ENCODE data around the gene ENTPD2. TPM values are rescaled to one million over a fixed set of nuclear protein-coding genes. Genes with fewer than 3 reads are reported as not detected.

Gene ENTPD2
- total RNA-seq, 1 experiment from 2014 or later: 32.5 TPM

DNA sequence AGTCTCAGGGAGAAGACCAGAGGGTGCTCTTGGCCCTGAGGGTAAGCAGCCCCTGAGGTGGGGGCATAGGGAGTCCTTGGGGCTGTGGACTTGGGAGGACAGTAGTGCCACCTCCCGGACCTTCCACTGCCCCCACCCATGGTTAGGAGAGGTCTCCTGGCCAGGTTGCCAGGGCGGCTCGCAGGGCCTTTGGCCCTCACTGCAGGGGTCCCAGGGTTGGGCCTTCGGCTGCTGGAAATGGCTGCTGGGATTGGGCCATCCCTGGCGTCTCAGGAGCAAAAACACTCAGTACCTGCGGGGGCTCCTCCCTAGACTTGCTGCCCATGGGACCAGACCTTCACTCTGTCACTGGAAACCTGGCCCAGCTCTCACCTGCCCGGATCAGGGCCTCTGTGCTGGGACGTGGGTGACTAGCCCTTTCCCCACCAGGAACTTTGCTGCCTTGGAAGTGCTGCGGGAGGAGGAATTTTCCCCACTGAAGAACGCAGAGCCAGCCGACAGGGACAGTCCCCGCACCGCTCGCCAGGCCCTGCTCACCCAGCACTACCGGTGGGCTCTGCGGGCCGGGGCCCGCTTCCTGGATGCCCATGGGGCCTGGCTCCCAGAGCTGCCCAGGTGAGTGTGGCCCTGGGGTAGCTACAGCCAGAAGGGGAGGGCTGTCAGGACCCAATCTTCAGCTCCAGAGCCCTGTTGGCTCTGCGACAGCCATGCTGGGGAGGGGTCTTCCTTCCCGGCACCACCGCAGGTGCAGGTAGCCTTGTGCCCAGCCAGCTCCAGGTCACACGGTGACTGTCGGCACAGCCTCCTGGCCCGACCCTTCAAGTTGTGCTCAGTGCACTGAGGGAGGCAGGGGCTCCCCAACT, 26.6 kb upstream of the ENTPD2 start:
- Histone ChIP-seq H4K20me1 (ENCODE audit: insufficient read depth) (no peaks in the 10 kb centered on the region), H3K9me3 (ENCODE audit: control insufficient read depth in 1 of 2, insufficient read depth in 1 of 2, low read depth in 1 of 2, low read length in 2 of 2) (no peaks in the 10 kb centered on the region), H3K4me2 (ENCODE audit: low read length) (no peak overlapping the region), H3K27ac (ENCODE audit: low read depth, low read length) (no peak overlapping the region), H3K79me2 (ENCODE audit: insufficient read depth, low read length) (peaks cover 5% of the 10 kb centered on the region; the same call in 1 of the 2 replicates), H3K9ac (ENCODE audit: low read length) (no peak overlapping the region), H3K9me2 (ENCODE audit: insufficient read depth) (no peaks in the 10 kb centered on the region), H3K36me3 (ENCODE audit: control insufficient read depth in 1 of 2, insufficient read depth in 2 of 2, low read length in 2 of 2) (peaks cover 0 to 8% of the 10 kb centered on the region in 2 experiments; a peak in 1 of 4 replicates), H3K4me3 (replicated peaks in 1 of 2; ENCODE audit: low read depth in 1 of 2, low read length in 2 of 2) (no peak overlapping the region), H2AFZ (ENCODE audit: low read depth, low read length, poor library complexity, severe bottlenecking) (no peak overlapping the region), H3K4me1 (ENCODE audit: control insufficient read depth in 1 of 2, insufficient read depth in 2 of 2, low read length in 2 of 2) (peaks cover 38 to 60% of the 10 kb centered on the region in 2 experiments), H3K27me3 (ENCODE audit: insufficient read depth, low read length) (no peaks in the 10 kb centered on the region)
- ChIA-PET POLR2A (no interaction called here), CTCF (interaction anchor here (1.1 kb wide), 1 partner anchor 12 kb away, joined by 6 read pairs; no protein-coding TSS in a partner anchor), RAD21 (ENCODE audit: low non-redundant PET in 1 of 2, low total read pairs in 2 of 2, uncharacterized antibody in 2 of 2, unreplicated experiment in 2 of 2) (no interaction called here)
- no TSS peak for BruUV-seq (replicated peaks)
- TF ChIP-seq, protein P1, sequence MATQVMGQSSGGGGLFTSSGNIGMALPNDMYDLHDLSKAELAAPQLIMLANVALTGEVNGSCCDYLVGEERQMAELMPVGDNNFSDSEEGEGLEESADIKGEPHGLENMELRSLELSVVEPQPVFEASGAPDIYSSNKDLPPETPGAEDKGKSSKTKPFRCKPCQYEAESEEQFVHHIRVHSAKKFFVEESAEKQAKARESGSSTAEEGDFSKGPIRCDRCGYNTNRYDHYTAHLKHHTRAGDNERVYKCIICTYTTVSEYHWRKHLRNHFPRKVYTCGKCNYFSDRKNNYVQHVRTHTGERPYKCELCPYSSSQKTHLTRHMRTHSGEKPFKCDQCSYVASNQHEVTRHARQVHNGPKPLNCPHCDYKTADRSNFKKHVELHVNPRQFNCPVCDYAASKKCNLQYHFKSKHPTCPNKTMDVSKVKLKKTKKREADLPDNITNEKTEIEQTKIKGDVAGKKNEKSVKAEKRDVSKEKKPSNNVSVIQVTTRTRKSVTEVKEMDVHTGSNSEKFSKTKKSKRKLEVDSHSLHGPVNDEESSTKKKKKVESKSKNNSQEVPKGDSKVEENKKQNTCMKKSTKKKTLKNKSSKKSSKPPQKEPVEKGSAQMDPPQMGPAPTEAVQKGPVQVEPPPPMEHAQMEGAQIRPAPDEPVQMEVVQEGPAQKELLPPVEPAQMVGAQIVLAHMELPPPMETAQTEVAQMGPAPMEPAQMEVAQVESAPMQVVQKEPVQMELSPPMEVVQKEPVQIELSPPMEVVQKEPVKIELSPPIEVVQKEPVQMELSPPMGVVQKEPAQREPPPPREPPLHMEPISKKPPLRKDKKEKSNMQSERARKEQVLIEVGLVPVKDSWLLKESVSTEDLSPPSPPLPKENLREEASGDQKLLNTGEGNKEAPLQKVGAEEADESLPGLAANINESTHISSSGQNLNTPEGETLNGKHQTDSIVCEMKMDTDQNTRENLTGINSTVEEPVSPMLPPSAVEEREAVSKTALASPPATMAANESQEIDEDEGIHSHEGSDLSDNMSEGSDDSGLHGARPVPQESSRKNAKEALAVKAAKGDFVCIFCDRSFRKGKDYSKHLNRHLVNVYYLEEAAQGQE (IDR thresholded peaks at IDR 0.05; ENCODE audit: low read depth): no peak
- no peak for TF ChIP-seq SRF (IDR thresholded peaks at IDR 0.05; ENCODE audit: low read depth)
- no peak for TF ChIP-seq EGR1 (IDR thresholded peaks at IDR 0.05; ENCODE audit: low read depth)
- no peak for TF ChIP-seq ELF1 (IDR thresholded peaks at IDR 0.05; ENCODE audit: borderline replicate concordance, low read depth)
- no peak for TF ChIP-seq POLR2AphosphoS5 (IDR thresholded peaks at IDR 0.05; ENCODE audit: low read depth, low read length)
- TF ChIP-seq FOSL1 (IDR thresholded peaks at IDR 0.05; ENCODE audit: low read depth): no peak
- TF ChIP-seq CBX3 (IDR thresholded peaks at IDR 0.05; ENCODE audit: low read depth): no peak
- TF ChIP-seq EZH2 (IDR thresholded peaks at IDR 0.05): no peak
- no peak for TF ChIP-seq POLR2A (IDR thresholded peaks at IDR 0.05; ENCODE audit: borderline replicate concordance, extremely low read depth, insufficient read depth, insufficient read length)
- TF ChIP-seq CEBPB (IDR thresholded peaks at IDR 0.05; ENCODE audit: low read depth): no peak
- TF ChIP-seq EZH2phosphoT487 (IDR thresholded peaks at IDR 0.05; ENCODE audit: borderline replicate concordance): no peak
- no peak for TF ChIP-seq SP1 (IDR thresholded peaks at IDR 0.05; ENCODE audit: low read depth)
- TF ChIP-seq TCF7L2 (IDR thresholded peaks at IDR 0.05; ENCODE audit: borderline replicate concordance, extremely low read depth, insufficient read depth, insufficient read length): no peak
- TF ChIP-seq, protein P2, sequence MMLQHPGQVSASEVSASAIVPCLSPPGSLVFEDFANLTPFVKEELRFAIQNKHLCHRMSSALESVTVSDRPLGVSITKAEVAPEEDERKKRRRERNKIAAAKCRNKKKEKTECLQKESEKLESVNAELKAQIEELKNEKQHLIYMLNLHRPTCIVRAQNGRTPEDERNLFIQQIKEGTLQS (IDR thresholded peaks at IDR 0.05): no peak
- TF ChIP-seq SIN3A (IDR thresholded peaks at IDR 0.05; ENCODE audit: low read depth): no peak
- no peak for TF ChIP-seq JUND (IDR thresholded peaks at IDR 0.05)
- no peak for DNase-seq (ENCODE audit: low read depth, low spot score)
- intact Hi-C loops (cut with micrococcal nuclease): no loop called here
- ATAC-seq: no peak

Measured in HCT116 (cell line).